SU-DHL-6 (cell line): Measurements from ENCODE around the gene PATZ1.

Source experiments
- H2AFZ ChIP-seq: fragments of 200-600 bp; sonication (generic); 2 replicates; pipeline ENCODE4 v1.6.1; 2014; ENCODE audit warnings: low read depth, mild to moderate bottlenecking, moderate library complexity, mixed read lengths, antibody characterized with exemption, low read length; ENCODE audit not compliant: severe bottlenecking
- H3F3A ChIP-seq: fragments of 200-600 bp; shearing (Covaris generic); 2 replicates; pipeline ENCODE4 v1.6.0; 2016; ENCODE audit warnings: antibody characterized with exemption, mild to moderate bottlenecking; ENCODE audit not compliant: insufficient read depth
- H3K27ac ChIP-seq: fragments of 200-600 bp; sonication (generic); 2 replicates; pipeline ENCODE4 v1.5.1; 2016; ENCODE audit warnings: low read depth, mild to moderate bottlenecking, low read length, moderate library complexity, mixed read lengths
- H3K27me3 ChIP-seq: fragments of 200-600 bp; sonication (generic), shearing (Covaris generic); 2 replicates; pipeline ENCODE4 v1.6.0; 2014; ENCODE audit warnings: mild to moderate bottlenecking, low read length
- H3K36me3 ChIP-seq: fragments of 200-600 bp; sonication (generic); 2 replicates; pipeline ENCODE4 v1.6.1; 2014; ENCODE audit warnings: mild to moderate bottlenecking, low read length, mixed read lengths
- H3K4me2 ChIP-seq: fragments of 300-600, 200-600 bp; shearing (Covaris generic), sonication (generic); 2 replicates; pipeline ENCODE4 v1.6.0; 2014; ENCODE audit warnings: low read length, low read depth, mild to moderate bottlenecking; ENCODE audit not compliant: poor library complexity, severe bottlenecking
- H3K4me3 ChIP-seq: fragments of 200-600 bp; sonication (generic); 2 replicates; pipeline ENCODE4 v1.5.1; 2014; ENCODE audit warnings: antibody characterized with exemption, low read length, mild to moderate bottlenecking, mixed read lengths; ENCODE audit not compliant: insufficient read depth, poor library complexity, severe bottlenecking
- H3K79me2 ChIP-seq: fragments of 200-600 bp; sonication (generic); 2 replicates; pipeline ENCODE4 v1.6.1; 2014; ENCODE audit warnings: mild to moderate bottlenecking, low read length, moderate library complexity; ENCODE audit not compliant: insufficient read depth
- H3K9ac ChIP-seq: fragments of 200-600 bp; sonication (generic); 2 replicates; pipeline ENCODE4 v1.7.0; 2014; ENCODE audit warnings: mild to moderate bottlenecking, low read length
- H3K9me2 ChIP-seq: fragments of 200-600 bp; sonication (generic); replicated peaks from 2 replicates; pipeline ENCODE4 v1.6.1; 2014; ENCODE audit warnings: low read length; ENCODE audit not compliant: insufficient read depth
- H3K9me3 ChIP-seq: fragments of 200-600 bp; sonication (generic); 2 replicates; pipeline ENCODE4 v1.6.1; 2014; ENCODE audit warnings: low read length, mixed read lengths; ENCODE audit not compliant: insufficient read depth
- H4K20me1 ChIP-seq: fragments of 200-600 bp; sonication (generic); 2 replicates; pipeline ENCODE4 v1.6.1; 2014; ENCODE audit warnings: low read depth, mild to moderate bottlenecking, antibody characterized with exemption, low read length, moderate library complexity, mixed read lengths
- EZH2phosphoT487 ChIP-seq: fragments of 200-600 bp; sonication (generic), shearing (Covaris generic); conservative IDR thresholded peaks from 2 replicates; pipeline ENCODE4 v1.6.1; 2018; ENCODE audit warnings: mild to moderate bottlenecking, antibody characterized with exemption, low read length, moderate library complexity, mixed read lengths
- TF ChIP-seq, protein P1 (sequence below): fragments of 200-600 bp; sonication (generic); IDR thresholded peaks from one replicate; pipeline ENCODE4 v1.5.1; 2017; ENCODE audit warnings: antibody characterized with exemption, mild to moderate bottlenecking, low read length, moderate library complexity; ENCODE audit not compliant: insufficient read depth, poor library complexity, severe bottlenecking

Gene PATZ1

DNA sequence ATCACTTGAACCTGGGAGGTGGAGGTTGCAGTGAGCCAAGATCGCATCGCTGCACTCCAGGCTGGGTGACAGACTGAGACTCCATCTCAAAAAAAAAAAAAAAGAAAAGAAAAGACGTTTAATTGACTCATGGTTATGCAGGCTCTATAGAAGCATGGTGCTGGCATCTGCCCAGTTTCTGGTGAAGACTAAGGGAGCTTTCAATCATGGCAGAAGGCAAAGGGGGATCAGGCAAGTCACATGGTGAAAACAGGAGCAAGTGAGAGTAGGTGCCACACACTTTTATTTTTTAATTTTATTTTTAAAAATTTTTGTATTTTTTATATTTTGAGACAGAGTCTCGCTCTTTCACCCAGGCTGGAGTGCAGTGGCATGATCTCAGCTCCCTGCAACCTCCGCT is 8.4 kb upstream of the PATZ1 start:
- Histone ChIP-seq H3K9me2 (no peaks in the 10 kb centered on the region), H3K36me3 (no peaks in the 10 kb centered on the region), H3K9me3 (no peaks in the 10 kb centered on the region), H3K9ac (no peak overlapping the region), H3K27me3 (no peaks in the 10 kb centered on the region), H3K4me2 (no peak overlapping the region), H3K4me3 (no peak overlapping the region), H4K20me1 (no peaks in the 10 kb centered on the region), H2AFZ (no peak overlapping the region), H3F3A (no peaks in the 10 kb centered on the region), H3K79me2 (no peaks in the 10 kb centered on the region), H3K27ac (no peak overlapping the region)
- TF ChIP-seq, protein P1, sequence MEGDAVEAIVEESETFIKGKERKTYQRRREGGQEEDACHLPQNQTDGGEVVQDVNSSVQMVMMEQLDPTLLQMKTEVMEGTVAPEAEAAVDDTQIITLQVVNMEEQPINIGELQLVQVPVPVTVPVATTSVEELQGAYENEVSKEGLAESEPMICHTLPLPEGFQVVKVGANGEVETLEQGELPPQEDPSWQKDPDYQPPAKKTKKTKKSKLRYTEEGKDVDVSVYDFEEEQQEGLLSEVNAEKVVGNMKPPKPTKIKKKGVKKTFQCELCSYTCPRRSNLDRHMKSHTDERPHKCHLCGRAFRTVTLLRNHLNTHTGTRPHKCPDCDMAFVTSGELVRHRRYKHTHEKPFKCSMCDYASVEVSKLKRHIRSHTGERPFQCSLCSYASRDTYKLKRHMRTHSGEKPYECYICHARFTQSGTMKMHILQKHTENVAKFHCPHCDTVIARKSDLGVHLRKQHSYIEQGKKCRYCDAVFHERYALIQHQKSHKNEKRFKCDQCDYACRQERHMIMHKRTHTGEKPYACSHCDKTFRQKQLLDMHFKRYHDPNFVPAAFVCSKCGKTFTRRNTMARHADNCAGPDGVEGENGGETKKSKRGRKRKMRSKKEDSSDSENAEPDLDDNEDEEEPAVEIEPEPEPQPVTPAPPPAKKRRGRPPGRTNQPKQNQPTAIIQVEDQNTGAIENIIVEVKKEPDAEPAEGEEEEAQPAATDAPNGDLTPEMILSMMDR: no peak
- TF ChIP-seq EZH2phosphoT487: no peak

DNA sequence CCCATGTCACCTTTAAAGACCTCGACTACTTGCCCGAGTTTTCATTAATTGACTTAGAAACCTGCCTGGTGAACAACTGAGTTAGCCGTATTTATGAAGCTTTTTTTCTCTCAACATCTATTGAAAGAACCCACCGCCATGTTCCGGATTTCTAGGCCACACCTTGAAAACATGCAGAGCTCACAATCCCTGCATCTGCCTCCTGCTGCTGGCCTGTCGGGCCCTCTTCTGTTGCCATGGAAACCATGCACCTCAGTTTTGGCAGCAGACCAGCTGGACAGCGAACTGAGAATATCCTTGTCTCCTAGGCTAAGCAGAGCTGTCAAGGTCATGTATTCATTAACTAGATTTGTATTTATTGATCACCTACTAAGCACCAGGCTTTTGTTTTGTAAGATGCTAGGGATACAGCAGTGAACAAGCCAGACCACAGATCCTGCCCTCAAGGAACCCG is 4.3 kb upstream of the PATZ1 start:
- no peaks in the 10 kb centered on the region; the same call in 1 of the 2 replicates for H3K79me2 ChIP-seq
- no peaks in the 10 kb centered on the region for H3K9me2 ChIP-seq
- no peak overlapping the region for H3K27ac ChIP-seq
- no peaks in the 10 kb centered on the region for H4K20me1 ChIP-seq
- H3K27me3 ChIP-seq: no peaks in the 10 kb centered on the region
- no peaks in the 10 kb centered on the region for H3K9me3 ChIP-seq
- H3K36me3 ChIP-seq: no peaks in the 10 kb centered on the region
- TF ChIP-seq EZH2phosphoT487: no peak
- TF ChIP-seq, protein P1: no peak
- H3K4me3 ChIP-seq: no peak overlapping the region
- no peak overlapping the region for H3K9ac ChIP-seq
- no peak overlapping the region for H3K4me2 ChIP-seq
- H2AFZ ChIP-seq: no peak overlapping the region
- peaks cover 22% of the 10 kb centered on the region for H3F3A ChIP-seq

DNA sequence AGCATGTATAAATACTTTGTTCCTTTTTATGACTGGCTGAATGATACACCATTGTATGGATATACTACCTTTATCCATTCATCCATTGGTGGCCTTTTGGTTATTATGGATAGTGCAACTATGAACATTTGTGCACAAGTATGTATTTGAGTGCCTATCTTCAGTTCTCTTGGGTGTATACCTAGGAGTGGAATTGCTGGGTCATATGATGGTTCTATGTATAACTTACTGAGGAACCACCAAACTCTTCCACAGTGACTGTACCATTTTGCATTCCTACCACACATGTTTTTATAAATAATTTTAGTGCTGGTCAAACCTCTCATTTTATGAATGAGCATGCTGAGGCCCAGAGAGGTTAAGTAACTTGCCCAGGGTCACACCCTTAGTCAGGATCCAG is 3.8 kb upstream of the PATZ1 start:
- Histone ChIP-seq H3K27me3 (no peaks in the 10 kb centered on the region), H3K79me2 (peaks cover 4% of the 10 kb centered on the region), H3K9ac (no peak overlapping the region), H3K36me3 (no peaks in the 10 kb centered on the region), H2AFZ (no peak overlapping the region), H3F3A (peaks cover 22% of the 10 kb centered on the region), H3K9me2 (no peaks in the 10 kb centered on the region), H3K4me2 (no peak overlapping the region), H3K4me3 (no peak overlapping the region), H3K9me3 (no peaks in the 10 kb centered on the region), H3K27ac (no peak overlapping the region), H4K20me1 (no peaks in the 10 kb centered on the region)
- TF ChIP-seq, protein P1: no peak
- no peak for TF ChIP-seq EZH2phosphoT487
